ENCODE data around the gene RRAS. TPM values are rescaled to one million over a fixed set of nuclear protein-coding genes. Genes with fewer than 3 reads are reported as not detected.

RRAS gene
- total RNA-seq, 4 donors from 2014 or later, result 17.2 to 48.0 (median 32.4) TPM

DNA sequence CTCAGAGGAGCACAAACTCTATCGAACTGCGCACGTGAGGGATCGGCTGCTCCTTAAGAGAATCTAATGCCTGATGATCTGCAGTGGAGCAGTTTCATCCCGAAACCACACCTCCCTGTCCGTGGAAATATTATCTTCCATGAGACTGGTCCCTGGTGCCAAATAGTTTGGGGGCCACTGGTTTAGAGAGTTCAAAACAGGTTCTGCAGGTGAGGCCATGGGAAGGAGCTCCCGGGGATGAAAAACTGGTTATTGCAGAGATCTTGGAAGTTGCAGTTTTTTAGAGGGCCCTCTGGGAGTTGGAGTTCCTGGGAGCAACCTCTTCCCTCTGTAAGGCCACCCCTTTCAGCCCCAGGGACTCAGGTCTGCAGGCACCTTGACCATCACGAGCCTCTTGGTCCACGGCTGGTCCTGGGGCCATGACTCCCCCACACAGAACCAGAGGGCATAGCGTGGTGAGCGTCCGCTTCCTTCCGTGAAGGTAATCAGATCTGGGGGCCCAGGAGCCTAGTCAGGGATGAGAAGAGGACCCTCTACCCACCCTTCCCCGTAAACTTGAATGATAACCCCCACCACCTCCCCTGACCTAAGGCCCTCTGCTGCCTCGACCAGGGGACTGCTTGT is 20.5 kb upstream of the RRAS start:
- TF ChIP-seq, protein P1, sequence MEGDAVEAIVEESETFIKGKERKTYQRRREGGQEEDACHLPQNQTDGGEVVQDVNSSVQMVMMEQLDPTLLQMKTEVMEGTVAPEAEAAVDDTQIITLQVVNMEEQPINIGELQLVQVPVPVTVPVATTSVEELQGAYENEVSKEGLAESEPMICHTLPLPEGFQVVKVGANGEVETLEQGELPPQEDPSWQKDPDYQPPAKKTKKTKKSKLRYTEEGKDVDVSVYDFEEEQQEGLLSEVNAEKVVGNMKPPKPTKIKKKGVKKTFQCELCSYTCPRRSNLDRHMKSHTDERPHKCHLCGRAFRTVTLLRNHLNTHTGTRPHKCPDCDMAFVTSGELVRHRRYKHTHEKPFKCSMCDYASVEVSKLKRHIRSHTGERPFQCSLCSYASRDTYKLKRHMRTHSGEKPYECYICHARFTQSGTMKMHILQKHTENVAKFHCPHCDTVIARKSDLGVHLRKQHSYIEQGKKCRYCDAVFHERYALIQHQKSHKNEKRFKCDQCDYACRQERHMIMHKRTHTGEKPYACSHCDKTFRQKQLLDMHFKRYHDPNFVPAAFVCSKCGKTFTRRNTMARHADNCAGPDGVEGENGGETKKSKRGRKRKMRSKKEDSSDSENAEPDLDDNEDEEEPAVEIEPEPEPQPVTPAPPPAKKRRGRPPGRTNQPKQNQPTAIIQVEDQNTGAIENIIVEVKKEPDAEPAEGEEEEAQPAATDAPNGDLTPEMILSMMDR (IDR thresholded peaks at IDR 0.05), result no peak
- no peak for TF ChIP-seq POLR2A (IDR thresholded peaks at IDR 0.05)
- Histone ChIP-seq H3K4me1 (peaks cover 0 to 13% (median 9%) of the 10 kb centered on the region in 4 donors), H3K9me3 (no peaks in the 10 kb centered on the region), H3K27ac (no peak overlapping the region), H3K4me3 (no peak overlapping the region), H3K27me3 (no peaks in the 10 kb centered on the region), H3K36me3 (peaks cover 0 to 77% (median 0%) of the 10 kb centered on the region in 3 donors)
- no peak for DNase-seq

DNA sequence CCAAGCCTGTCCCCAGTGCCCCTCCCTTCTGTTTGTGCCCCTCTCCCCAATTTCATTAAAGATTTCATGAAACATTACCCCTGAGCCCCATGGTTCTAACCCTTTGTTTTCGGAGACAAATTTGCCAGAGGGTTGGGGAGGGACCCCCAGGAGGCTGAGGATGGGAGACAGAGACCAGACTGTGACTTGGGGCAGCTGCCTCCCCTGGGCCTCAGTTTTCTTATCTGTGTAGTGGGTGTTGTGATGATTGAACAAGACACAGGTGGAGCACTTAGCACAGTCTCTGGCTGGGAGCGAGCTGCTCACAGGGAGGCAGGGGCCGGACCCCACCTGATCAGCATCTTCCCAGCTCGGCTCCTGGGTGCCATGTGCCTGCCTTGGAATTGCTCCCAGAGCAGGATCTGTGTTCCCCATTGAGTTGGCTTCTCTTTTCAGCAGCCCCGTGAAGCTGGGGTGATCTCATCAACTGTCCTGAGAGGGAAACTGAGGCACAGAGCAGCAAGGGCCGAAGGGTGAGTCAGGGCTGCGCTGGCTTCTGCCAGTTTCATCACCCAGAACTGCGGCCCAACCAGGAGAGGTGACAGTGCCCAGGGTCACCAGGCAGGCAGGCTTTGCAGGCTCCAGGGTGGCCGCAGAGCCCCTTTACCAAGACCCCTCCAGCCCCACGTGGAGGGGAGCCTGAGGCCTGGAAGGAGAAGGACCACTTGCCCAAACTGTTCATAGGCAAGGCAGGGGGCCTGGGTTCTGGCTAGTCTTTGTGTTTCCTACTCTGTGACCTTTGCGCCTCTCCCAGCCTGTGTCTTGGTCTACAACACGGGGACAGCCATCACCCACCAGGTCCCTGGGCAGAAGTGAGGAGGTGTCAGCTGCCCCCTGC is 18.9 kb upstream of the RRAS start:
- Histone ChIP-seq H3K27ac (no peak overlapping the region), H3K9me3 (no peaks in the 10 kb centered on the region), H3K4me1 (peaks cover 0 to 8% (median 7%) of the 10 kb centered on the region in 4 donors), H3K4me3 (no peak overlapping the region), H3K27me3 (no peaks in the 10 kb centered on the region), H3K36me3 (peaks cover 0 to 93% (median 0%) of the 10 kb centered on the region in 3 donors)
- DNase-seq, result no peak
- TF ChIP-seq POLR2A (IDR thresholded peaks at IDR 0.05), result no peak
- TF ChIP-seq, protein P1 (IDR thresholded peaks at IDR 0.05), result no peak

DNA sequence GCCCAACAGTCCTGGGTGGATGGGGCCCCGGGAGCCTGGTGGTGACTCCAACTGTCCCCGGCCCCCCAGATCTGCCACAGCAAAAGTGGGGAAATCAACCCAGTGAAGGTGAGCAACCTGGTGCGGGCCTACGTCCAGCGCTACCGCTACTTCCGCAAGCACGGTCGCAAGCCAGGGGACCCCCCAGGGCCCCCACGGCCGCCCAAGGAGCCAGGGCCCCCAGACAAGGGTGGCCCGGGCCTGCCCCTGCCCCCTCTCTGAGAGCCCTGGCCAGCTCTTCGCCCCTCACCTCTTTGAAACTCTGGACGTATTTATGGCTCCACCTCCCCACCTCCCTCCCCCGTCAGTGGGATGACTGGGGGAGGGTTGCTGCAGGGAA is 18.2 kb upstream of the RRAS start:
- TF ChIP-seq, protein P1 (IDR thresholded peaks at IDR 0.05), result no peak
- Histone ChIP-seq H3K4me3 (no peak overlapping the region), H3K27me3 (no peaks in the 10 kb centered on the region), H3K36me3 (peaks cover 0 to 100% (median 0%) of the 10 kb centered on the region in 3 donors), H3K4me1 (peaks cover 0 to 2% (median under 1%) of the 10 kb centered on the region in 4 donors), H3K9me3 (no peaks in the 10 kb centered on the region), H3K27ac (no peak overlapping the region)
- DNase-seq, result no peak

DNA sequence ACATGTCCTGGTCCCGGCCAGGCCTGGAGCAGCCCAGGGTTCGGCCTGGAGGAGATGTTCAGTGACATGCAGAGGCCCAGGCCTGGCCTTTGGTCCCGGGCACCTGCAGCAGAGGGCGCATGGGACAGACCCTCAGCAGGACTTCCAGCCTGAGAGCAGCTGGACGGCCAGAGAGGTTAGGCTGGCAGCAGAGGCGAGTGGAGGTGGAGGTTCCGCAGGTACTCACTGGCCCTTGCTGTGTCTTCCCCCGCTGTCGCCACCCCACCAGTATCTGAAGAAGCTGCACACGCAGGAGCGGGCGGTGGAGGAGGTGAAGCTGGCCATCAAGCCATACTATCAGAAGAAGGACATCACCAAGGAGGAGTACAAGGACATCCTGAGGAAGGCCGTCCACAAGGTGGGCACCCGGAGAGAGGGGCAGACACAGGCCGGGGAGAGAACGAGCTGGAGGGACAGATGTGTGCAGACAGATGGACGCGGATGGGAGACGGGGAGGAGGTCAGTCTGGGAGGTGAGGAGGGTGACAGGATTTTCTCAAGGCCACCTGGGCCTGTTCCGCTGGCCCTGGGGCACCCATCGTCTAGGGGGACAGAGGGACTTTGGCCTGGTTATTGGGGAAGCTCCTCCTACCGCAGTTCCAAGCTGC is 17.7 kb upstream of the RRAS start:
- Histone ChIP-seq H3K4me1 (no peaks in the 10 kb centered on the region), H3K9me3 (no peaks in the 10 kb centered on the region), H3K4me3 (no peak overlapping the region), H3K36me3 (peaks cover 0 to 100% (median 0%) of the 10 kb centered on the region in 3 donors), H3K27ac (no peak overlapping the region), H3K27me3 (no peaks in the 10 kb centered on the region)
- no peak for DNase-seq
- TF ChIP-seq, protein P1 (IDR thresholded peaks at IDR 0.05), result no peak
- no peak for TF ChIP-seq POLR2A (IDR thresholded peaks at IDR 0.05)

DNA sequence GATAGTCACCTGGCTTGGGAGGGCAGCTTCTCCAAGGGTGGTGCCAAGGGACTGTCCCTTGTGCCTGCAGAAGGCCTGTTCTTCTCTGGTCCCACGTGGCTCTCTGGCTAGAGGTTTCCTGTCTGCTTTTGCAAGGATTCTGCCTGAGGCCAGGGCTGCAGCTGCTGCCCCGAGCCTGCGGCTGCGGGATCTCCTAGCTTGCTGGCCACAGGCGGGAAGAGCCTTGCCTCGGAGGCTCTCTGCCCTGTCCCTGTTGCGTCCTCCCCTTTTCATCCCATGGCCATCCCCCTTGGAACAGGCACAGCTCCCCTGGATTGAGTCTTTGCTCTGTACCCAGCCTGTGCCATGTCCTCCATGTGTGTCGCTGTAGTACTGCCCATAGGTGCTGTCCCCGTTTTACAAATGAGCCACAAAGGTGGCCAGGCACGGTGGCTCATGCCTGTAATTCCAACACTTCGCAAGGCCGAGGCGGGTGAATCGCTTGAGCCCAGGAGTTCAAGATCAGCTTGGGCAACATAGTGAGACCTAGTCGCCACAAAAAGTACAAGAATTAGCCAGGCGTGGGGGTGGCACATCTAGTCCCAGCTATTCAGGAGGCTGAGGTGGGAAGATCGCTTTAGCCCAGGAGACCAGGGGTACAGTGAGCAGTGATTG is 16.6 kb upstream of the RRAS start:
- no peaks in the 10 kb centered on the region for H3K27me3 ChIP-seq
- H3K4me1 ChIP-seq, result no peaks in the 10 kb centered on the region
- no peak overlapping the region for H3K4me3 ChIP-seq
- H3K9me3 ChIP-seq, result no peaks in the 10 kb centered on the region
- H3K27ac ChIP-seq, result no peak overlapping the region
- H3K36me3 ChIP-seq, result peaks cover 0 to 96% (median 0%) of the 10 kb centered on the region in 3 donors
- TF ChIP-seq, protein P1 (IDR thresholded peaks at IDR 0.05), result no peak
- no peak for TF ChIP-seq POLR2A (IDR thresholded peaks at IDR 0.05)
- DNase-seq, result no peak

Measured in Peyer's patch (tissue), 4 donors.